Stimulated activated CD8-positive, alpha-beta memory T cell treated with anti-CD3 and anti-CD28 coated beads, Interleukin-2, amount 100 ng/mL, for 48 hours (primary cell): Measurements from ENCODE around the gene SLC25A53.
"Not testable (repeated sequence)": the region's sequence is repeated elsewhere in the genome, so short reads cannot be mapped to it uniquely, and the experiment has no call there.

ENCODE experiments used
- DNase-seq, 2 donors: peaks; one replicate each; pipeline ENCODE4 v3.0.0-alpha.2; 2020; ENCODE audit warnings: low read depth in 2 of 2

The SLC25A53 gene

DNA sequence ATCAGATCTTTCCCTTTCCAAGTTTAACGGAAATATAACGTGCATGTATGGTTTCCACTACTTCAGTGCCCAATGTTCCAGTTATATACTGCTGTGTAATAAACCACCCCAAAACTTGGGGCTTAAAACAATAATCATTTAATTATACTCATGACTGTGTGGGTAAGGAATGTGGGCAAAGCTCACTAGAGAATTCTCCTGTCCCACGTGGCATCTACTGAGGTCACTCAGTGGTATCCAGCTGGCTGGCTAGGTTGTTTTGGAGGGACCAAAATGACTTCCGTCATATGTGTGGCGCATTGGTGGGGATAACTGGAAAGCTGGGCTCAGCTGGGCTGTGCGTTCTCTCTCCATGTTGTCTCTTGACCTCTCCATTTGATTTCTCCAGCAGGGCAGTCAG, 26.0 kb downstream of the SLC25A53 start:
- no peak for DNase-seq

DNA sequence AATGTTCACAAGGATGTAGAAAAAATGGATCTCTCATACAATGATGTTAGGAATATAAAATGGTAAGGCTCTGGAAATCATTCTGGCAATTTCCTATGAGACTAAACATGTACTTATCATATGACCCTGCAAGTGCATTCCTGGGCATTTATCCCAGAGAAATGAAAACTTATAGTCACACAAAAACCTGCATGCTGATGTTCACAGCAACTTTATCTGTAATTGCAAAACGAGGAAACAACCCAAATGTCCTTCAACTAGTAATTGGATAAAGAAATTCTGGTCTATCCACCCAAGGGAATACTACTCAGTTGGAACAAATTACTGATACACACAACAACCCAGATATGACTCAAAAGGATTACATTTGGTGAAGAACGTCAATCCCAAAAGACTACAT, 30.0 kb downstream of the SLC25A53 start:
- no peak for DNase-seq

DNA sequence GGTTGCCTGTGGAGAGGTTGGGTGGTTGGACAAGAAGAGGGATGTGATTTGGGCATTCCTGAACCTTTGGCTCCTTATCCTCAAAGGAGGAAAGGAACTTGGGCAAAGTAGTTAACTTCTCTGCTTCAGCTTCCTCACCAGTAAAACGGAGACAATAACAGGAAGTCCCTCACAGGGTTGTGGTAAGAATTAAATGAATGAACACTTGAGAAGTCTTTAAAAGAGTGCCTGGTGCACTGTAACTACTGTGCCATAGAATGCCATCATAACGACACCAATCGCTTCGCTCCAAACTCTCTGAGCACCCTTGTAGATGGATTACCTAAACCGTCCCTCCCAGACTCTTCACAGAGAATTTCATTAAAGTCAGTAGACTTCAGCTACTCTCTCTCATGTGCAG, 34.0 kb downstream of the SLC25A53 start:
- DNase-seq: no peak

DNA sequence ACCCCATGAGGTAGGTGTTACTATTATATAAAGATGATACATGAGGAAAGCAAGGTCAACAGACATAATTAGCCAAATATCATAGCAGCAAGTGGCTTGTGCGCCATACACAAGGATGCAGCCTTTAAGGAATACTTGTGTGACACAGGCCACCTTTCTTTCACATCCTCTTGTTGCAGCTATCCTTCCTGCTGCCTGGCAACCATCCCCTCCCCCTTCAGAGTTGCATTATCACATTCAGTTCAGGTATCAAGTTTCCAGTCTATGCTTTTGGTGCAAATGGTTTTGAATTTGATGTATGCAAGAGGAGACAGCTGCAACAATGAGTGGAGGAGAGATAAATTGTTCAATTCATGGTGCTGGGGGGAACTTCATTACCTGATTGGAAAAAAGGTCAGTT, 38.0 kb downstream of the SLC25A53 start:
- no peak for DNase-seq

DNA sequence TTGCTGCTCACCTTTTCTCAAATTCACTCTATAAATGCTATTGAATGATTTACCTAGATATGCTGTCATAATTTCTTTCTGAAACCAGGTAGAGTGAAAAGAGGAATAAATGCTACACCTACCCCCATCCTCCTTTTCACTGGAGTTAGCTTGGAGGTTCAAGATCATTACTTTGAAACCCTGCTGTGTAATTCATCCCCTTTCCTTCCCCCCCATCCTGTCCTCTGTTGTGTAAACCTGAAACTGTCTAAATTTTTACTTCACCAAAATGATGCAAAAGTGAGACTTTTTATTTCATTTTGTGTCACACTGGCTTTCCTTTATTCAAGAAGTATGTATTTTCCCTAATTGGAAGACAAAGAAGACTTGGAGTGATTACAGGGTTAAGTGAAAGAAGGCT, 39.0 kb downstream of the SLC25A53 start:
- no peak for DNase-seq

DNA sequence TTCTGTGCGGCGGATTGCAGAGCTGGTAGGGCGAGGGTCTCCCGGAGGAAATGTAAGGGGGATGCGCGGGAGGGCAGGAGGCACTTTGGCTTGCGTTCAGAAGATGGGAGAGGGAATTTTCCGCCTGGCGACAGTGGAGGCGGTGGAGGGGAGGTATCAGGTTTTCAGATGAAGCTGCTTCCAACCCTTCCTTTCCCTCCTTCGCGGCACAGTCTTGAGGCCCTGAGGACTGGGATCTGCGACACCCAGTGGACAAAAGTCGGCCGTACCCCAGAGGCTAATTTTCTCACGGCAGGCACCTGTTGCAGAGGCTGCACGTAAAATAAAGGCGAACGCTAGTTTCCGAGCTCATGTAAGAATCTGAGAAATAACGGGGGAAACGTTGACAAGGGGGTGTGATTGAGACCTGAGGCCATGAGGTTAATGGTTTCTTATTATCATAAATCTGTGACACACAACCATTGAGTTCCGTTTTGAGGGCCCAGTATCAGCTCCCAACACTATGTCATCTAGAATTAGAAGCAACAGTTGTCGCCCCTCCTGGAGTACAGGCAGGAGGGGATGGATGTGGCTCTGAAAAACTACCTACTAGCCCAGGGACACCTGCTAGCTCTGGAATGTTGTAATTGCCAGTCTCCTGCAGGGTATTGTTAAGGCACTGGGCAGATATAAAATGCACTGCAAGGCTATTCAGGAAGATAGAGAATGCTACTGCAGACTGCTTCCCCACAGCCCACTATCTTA, 43.4 kb downstream of the SLC25A53 start:
- peak; percentile 9 to 28 for DNase-seq

DNA sequence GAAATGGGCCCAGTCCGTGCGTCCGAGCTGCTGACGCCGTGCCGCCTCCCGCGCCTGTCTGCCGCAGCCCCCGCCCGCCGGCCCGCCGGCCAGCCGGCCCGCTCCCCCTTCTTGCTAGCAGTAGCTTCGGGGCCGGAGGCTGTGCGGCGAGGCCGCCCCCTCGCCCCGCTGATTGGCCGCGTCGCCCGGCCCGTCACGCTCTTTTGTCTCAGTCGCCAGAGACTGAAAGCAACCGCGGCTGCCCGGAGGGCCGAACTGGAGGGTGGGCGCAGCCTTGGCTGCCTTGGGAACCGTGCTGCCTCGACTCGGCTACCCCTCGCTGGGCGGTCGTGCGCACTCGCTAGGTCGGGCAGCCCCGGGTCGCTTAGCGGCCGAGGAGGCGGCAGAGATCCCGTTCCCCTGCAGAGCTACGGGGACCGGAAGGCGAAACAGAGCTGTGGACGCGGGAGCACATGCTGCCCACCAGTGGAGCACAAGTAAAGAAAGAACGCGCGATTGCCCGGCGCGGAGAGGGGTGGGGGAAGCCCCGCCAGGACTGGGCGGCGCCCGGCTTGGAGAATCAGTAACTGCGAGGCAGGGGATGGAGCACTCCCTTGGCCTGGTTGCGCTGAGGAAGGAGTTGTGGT, 44.4 kb downstream of the SLC25A53 start, which contains the start of gene ZCCHC18:
ZCCHC18 (plus strand) TSS at position 198 of the 626 bp plus-strand sequence. CDS start 1,589 bp downstream, outside the sequence.
- peak; percentile 16 to 19 for DNase-seq

DNA sequence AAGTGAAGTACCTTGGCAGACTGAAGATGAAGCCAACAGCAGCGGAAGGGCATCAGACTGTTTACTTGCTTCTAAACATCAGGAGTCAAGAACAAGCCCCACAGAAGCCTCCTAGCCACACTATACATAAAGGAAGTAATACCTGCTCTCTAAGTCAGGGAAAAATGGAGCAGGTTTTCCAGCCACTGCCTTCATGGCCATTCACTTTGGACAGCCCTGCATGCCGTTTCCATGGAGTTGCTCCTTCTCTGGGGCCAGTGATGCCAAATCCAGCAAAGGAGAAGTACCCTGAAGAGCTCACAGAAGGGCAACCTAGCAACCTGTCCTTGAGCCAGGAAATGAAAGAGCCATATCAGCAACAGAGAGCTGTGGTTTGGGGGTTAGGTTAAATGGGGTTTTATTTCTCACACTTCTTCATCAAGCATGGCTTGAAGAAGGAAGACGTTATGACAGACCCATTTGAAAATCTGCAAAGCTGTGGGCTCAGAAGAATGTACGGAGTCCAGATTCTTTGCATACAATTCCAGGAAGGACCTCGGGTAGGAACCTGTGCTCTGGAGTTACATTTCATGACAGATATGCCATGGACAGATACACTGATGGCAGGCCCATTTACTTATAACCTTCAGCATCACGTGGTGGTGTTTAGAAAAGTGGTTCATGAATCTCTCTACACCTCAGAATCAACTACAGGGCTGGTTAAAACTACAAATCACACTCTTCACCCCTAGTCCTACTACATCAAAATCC, 46.1 kb downstream of the SLC25A53 start:
- DNase-seq: not testable (repeated sequence)

DNA sequence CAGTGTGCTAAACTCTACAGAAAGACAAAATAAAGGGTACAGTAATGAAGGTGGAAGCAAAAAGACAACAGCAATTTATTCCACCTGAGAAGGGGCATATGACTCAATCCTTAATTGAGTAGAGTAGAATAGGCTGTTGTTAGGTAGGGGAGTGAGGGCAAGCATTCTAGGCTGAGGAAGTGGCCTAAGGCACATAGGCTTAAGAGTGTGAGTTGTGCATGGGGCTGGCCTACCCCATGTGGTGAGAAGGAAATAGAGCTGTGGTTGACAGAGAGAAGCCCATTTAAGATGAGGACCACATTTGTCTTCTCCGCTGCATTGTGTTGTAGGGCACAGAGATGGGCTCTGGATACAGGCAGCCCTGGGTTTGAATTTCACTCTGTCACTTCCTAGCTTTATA, 47.9 kb downstream of the SLC25A53 start:
- no peak for DNase-seq

DNA sequence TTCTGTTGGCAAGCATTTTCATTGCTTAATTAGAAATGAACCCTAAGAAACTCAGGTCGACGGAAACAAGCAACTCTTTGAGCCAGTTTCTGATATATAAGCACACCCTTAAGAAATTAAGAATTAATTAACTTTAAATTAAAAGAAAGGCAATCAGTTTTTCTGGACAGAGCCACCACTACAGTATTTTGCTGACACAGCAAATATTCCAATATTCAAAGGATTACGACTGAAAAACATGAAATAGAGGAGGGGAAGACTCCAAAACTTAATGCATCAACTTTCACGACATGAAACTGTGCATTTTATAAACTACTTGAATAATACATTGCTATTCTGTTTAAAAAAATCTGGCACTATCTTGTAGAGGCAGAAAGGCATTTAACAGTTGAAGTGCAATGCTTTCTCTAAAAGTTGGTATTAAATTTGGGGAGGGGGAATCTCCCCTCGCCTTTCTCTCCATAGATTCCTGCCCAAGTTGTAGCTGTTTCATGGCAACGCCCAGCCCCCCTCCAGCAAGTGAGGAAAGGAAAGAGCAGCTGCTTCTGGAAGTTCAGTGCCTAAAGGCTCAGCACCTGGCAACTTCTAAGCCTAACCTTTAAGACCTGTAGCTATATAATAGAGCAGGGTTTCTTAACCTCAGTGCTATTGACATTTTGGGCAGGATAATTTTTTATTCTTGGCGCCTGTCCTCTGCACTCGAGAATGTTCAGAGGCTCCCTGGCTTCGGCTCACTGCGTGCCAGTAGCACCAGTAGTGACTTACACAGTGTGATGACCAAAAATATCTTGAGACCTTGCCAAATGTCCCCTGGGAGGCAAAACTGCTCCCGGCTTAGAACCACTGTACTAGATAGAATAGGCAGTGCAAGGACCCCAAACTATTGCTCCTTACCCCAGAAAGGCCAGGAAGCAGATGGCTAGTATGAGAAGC, 51.2 kb downstream of the SLC25A53 start:
- DNase-seq: no peak

DNA sequence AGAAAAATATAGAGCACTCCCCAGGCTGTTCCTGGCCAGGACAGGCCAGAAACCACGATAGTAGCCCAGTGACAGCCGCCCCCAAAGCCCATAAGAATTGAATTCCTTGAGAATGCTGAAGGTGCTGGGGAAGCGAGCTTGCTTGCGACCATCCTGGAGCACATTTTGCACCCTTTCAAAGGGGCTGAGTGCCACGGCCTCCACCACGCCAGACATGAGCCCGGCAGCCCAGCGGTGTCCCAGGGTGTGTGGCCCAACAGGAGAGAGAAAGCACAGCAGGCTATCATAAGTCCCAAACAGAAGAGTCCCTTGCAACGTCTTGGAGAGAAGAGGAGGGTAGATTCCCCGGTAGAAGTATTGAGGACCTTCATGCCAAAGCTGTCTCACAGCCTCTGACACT, 52.1 kb downstream of the SLC25A53 start:
- no peak for DNase-seq

DNA sequence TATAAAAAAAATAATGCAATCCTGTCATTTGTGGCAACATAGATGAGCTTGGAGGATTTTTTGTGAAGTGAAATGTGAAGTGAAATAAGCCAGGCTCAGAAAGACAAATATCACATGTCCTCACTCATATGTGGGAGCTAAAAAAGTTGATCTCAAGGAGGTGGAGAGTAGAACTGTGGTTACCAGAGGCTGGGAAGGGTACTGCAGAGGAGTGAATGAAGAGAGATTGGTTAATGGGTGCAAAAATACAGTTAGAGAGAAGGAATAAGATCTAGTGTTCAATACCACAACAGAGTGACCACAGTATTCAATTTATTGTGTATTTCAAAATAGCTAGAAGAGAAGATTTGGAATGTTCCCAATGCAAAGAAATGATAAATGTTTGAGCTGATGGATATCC, 57.9 kb downstream of the SLC25A53 start:
- DNase-seq: no peak

DNA sequence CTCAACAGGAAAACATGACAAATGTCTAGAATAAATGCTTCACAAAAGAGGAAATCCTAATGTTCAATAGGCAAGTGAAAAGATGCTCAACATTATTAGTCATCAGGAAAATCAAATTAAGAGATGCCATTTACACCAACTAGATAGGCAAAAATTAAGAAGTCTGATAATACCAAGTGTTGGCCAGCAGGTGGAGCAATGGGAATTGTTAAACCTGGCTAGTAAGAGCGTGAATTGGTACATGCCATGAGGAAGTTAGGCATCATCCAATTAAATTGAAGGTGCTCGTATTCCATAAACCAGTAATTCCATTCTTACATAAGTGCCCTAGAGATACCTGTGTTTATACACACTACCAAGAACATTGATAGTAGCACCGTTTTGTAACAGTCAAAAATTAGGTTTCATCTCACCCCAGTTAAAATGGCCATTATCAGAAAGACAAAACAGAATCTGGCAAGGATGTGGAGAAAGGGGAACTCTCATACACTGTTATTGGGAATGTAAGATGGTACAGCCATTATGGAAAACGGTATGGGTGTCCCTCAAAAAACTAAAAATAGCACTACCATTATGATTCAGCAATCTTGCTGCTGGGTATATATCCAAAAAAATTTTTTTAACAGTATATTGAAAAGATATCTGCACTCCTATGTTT, 58.5 kb downstream of the SLC25A53 start:
- DNase-seq: peak in 1 of 2 donors; percentile 10

DNA sequence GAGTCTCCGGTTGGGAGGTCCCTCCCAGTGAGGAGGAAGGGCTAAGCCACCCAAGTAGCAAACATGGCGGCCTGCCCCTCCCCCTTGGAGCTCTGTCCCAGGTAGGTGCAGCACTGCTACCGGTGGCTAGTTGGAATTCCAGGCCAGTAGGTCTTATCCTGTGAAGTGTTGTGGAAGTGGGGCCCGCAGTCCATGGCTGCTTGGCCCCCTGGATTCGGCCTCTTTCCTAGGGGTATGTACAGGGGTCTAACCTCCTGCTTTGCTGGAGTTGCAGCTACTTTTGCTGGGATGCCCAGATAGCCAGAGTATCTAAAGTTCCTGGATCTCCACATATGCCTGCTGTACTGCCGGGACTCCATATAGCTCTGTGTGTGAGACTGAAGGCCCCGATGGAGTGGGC, 70.9 kb downstream of the SLC25A53 start:
- no peak for DNase-seq

DNA sequence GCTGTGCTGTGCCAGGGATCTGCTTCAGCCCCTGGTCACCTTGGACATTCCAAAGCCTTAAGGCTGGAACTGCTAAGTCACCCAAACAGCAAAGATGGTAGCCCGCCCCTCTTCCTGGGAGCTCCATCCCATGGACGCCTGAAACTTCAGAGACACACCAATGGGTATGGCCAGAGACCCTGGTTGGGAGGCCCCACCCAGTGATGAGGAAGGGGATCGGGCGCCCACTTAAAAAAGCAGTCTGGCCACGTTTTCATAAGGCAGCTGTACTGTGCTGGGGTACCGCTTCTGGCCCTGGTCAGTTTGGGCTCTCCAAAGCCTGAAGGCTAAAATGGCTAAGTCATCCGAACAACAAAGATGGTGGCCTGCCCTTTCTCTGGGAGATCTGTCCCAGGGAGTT, 71.3 kb downstream of the SLC25A53 start:
- no peak for DNase-seq

DNA sequence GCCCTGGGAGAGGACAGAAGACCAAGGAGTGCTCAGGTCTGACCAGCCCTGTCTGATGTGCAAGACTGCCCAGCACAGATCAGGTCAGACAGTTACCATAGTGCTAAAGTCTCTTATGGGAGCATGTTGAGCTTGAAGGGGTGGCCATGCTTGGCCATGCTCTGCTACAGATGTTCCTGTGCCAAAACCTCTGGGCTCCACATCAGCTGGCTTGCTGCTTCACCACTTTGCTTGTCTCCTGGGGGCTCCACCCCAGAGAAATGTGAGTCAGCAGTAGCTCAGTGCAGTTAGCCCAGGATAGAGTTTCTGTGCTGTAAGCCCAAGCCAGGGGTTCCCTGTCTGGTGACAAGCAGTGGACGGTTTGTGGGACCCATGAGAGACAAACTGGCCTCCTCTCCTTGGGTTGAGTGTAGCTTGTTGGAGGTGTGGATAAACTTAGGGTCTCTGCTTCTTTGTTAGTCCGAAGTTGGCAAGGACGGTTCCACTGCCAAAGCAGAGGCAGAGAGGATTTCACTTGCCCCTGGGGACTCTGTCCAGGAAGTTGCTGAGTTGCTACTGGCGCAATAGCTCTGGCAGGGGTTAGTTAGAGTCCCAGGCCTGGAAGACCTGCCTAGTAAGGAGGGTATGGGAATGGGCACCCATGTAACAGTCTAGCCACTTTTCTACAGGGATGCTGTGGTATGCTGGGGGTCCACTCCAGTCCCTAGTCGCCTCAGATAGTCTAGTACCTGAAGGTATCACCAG, 72.1 kb downstream of the SLC25A53 start:
- no peak for DNase-seq

DNA sequence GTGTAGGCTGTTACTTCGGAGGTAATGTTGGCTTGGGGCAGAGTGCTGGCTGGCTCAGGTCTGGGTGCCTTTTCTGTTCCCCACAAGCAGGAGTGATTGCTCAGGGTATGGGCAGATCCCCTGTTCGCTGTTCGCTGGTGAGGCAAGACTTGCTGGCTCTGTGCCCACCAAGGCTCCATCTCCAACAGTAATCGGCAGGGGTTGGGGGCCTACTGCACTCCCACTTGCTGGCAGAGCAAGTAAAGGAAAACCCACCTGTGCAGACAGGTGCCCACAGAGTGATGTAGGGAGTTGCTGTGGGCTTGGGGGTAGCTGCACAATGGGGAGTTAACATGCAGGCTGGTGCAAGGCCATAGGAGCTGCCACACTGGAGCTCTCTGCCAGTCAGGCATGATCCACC, 72.7 kb downstream of the SLC25A53 start:
- no peak for DNase-seq

DNA sequence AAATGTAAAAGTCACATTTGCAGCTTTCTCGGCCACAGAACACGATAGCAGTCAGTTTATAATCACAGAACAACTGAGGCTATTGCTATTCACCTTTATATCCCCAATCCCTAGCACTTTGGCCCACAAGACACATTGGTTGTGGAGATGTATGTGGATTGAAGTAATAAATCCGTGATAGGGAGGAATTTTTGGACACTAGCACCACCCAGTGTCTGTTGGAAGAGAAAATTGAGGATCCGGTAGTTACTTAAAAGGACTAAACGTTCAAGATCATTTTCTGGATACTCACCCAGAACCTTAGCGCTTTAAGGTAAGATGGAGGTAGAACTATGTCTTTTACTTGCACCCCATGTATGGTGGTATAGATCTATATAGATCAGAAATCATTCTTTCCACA, 79.0 kb downstream of the SLC25A53 start:
- not testable (repeated sequence) for DNase-seq

DNA sequence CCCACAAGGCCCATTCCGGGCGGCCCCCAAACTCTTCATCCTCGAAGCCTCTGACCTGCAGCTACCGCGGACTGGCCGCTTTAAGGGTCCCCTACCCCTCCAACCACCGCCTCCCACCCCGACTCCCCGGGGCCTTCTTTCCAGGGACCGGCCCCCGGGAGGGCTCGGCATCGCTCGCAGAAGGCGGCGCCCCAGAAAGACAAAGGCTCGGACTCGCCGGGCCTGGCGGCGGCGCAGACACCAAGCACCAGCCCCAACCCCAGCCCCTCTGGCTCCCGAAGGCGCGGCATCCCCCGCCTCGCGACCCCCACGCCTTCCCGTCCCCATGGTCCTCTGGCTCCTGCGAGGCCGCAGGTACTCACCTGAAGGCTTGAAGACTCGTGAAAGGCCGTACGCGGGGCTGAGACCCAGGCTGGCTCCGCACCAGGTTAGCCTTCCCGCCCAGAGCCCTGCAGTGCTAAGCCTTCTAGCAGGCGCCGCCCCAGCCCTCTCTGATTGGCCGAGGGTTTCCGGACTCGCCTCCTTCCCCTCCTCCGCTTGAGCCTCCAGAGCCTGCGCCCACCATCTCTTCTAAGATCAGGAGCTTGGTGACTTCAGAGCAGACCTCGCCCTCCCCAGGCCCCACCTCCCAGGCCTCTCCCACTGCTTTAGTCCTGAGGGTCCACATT, 80.9 kb downstream of the SLC25A53 start, which contains the start of gene TMSB15C:
TMSB15C (minus strand) TSS at position 459 of the 668 bp plus-strand sequence.
- not testable (repeated sequence) for DNase-seq

DNA sequence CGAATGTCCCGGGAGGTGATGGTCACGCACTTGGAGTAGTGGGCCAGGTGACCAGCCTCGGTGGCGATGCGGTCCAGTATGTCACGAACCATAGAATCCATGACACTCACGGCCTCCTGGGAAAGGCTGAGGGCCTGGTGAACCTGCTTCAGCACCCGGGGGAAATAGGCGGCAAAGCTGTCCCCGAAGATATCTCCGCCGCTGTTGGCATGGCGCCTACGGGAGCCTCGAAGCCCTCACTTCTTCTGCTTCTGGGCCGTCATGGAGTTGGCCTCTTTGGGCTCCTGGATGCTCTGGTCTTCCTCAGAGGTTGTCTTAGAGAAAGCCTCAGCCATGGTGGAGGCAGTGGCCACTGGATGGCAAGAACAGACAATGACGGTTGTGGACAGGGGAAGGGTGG, 94.2 kb downstream of the SLC25A53 start:
- DNase-seq: not testable (repeated sequence)
